ENCODE measurements around the gene SMC1B. TPM values are rescaled to one million over a fixed set of nuclear protein-coding genes. Genes with fewer than 3 reads are reported as not detected.
"Not testable (repeated sequence)": the region's sequence is repeated elsewhere in the genome, so short reads cannot be mapped to it uniquely, and the experiment has no call there.

Gene SMC1B
- total RNA-seq, 1 donor from 2014 or later, result not detected

DNA sequence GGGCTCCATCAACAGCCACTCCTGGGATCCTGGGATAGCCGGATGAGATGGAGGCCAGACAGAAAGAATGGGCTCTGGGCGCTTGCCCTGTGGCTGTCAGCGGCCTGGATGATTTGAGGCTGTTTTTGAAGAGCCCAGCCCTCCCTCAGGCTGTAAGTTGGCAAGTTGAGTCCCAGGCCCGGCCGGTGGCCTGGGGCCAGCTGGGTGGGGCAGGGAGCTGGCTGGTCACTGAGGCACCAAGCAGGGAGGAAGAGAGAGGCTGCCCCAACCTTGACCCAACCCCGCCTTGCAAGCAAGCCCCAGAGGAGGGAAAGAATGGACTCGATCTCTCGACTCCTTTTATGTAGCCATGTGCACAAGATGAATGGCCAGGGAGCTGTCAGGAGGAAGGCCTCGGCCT lies 35.0 kb upstream of the SMC1B start:
- intact Hi-C loops (cut with DNase I), result no loop called here
- ATAC-seq (ENCODE audit: poor library complexity), result peak; percentile 82
- peak; percentile 91 for DNase-seq

DNA sequence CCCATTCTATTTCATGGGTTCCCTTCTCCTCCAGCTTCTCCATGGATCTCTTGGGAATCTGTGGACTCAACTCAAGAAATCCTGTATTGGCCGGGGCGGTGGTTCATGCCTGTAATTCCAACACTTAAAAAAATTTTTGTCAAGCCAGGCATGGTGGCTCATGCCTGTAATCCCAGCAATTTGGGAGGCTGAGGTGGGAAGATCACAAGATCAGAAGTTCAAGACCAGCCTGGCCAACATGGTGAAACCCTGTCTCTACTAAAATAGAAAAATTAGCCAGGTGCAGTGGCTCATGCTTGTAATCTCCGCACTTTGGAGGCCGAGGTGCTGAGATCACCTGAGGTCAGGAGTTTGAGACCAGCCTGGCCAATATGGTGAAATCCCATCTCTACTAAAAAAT lies 34.2 kb upstream of the SMC1B start:
- intact Hi-C loops (cut with DNase I); ATAC-seq (ENCODE audit: poor library complexity): not testable (repeated sequence)
- DNase-seq, result peak; percentile 9

DNA sequence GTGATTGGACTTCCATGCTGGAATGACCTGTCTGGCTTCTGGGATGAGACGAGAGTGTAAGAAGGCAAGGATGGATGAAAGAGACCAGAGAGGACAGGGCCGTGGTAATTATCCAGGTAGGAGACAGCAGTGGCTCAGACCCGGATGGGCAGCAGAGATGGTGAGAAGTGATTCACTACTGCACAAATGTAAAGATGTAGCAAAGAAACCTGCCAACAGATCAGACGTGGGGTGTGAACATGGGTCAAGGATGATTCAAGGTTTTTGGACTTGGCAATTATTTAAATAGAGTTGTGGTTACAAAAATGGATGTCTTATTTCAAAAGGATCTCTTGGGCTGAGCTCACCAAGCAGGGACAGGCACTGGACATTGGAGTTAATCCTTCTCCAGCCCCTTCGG lies 32.8 kb upstream of the SMC1B start:
- ATAC-seq (ENCODE audit: poor library complexity) (no peak), DNase-seq (peak; percentile 30)
- intact Hi-C loops (cut with DNase I), result no loop called here

DNA sequence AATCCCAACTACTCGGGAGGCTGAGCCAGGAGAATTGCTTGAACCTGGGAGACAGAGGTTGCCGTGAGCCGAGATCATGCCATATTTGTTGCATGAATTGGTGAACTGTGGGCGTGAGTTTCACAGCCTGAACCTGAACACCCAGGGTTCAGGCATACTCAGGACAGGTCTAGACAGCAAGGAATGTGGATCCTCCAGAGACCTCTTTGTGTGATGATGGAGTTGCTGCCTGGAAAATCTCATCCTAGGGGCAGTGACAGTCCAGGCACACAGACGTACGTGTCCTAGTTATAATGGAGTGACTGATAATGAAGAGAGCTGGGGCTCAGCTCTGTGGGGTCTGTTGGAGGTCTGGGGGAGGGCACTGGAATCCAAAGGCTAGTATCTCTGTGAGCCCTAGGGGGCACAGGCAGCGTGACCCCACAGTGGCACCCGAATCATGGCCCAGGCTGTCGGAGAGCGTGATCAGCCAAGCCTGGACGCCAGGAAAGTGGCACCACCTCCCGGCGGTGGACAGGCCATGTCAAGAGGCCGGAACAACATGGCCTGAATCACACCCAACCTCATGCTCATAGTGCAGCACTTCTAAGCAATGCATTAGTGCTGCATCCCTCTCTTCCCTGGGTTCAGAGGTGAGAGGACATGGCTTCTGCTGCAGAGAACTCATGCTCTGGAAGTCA lies 31.8 kb upstream of the SMC1B start:
- intact Hi-C loops (cut with DNase I), result no loop called here
- no peak for ATAC-seq (ENCODE audit: poor library complexity)

DNA sequence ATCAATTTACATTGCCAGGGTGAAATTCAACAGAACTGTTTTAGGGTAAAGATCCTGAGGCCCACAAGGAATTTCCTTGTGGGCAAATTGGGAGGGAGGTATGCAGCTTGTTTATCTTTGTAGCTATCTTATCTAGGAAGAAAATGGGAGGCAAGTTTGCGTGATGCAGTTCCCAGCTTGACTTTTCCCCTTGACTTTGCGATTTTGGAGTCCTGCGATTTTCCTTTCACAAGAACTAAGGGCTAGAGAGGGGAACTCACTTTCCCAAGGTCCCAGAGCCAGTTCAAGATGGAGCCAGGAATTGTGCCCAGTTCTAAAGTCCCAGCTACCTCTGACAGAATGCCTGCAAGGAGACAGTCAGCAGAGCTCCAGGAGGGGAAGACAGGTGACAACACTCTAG lies 30.8 kb upstream of the SMC1B start:
- intact Hi-C loops (cut with DNase I), result no loop called here
- DNase-seq (no peak), ATAC-seq (ENCODE audit: poor library complexity) (no peak)

More for the DNA sequence above, 31.8 kb upstream of the SMC1B start:
- peak; percentile 27 for DNase-seq

DNA sequence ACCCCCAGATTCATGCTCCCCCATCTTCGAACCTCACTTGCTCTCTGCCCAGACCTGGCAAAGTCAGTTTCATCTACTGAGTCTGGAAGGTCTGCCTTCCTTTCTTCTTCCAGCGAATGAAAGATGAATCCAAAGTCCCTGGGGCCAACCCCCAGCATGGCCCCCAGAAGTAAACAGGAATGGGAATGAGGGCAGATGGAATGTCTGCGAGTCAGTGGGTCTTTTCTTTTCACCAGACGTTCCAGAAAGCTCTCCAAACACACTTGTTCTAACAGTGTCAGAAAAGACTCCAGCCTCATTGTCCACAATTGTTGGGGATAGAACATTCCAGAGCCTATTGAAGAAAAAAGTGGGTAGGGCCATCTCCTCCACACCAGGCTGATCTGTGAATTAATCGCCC lies 28.7 kb upstream of the SMC1B start:
- intact Hi-C loops (cut with DNase I), result no loop called here
- DNase-seq, result no peak
- ATAC-seq (ENCODE audit: poor library complexity), result no peak

DNA sequence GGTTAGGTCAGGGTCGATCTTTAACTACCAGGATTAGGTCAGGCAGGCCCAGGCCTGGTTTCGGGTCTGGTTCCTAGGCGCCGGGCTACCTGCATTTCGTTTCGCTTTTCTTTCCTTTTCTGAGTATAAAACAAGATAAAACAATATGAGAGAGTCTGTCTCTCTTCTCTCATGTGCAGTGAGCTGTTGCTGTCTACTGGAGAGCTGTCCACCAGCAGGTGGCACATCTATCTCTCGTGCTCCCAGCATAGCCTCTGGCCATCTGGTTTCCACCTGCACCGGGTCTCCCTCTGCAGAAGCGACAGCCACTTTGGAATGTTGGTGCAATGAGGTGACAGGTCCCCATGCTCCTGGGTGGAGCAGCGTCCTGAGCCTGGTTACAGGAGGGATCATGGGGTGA lies 27.7 kb upstream of the SMC1B start:
- ATAC-seq (ENCODE audit: poor library complexity), result peak; percentile 96
- intact Hi-C loops (cut with DNase I), result loop anchor here (2.0 kb wide), 1 partner anchor 112 kb away; no protein-coding TSS in a partner anchor
- DNase-seq, result peak; percentile 76

DNA sequence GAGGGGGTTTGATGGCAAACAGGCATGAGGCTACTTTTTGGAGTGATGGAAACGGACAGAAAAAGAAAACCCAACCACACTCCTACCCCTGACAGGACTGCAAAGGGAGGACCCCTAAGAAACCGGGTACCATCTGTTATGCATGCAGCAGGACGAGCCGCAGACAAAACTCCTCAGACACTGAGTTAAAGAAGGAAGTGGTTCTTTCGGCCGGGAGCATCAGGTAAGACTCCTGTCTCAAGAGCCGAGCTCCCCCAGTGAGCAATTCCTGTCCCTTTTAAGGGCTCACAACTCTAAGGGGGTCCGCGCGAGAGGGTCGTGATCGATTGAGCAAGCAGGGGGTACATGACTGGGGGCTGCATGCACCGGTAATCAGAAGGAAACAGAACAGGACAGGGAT lies 27.3 kb upstream of the SMC1B start:
- not testable (repeated sequence) for ATAC-seq (ENCODE audit: poor library complexity); DNase-seq
- intact Hi-C loops (cut with DNase I), result loop anchor here (2.0 kb wide), 1 partner anchor 112 kb away; no protein-coding TSS in a partner anchor

DNA sequence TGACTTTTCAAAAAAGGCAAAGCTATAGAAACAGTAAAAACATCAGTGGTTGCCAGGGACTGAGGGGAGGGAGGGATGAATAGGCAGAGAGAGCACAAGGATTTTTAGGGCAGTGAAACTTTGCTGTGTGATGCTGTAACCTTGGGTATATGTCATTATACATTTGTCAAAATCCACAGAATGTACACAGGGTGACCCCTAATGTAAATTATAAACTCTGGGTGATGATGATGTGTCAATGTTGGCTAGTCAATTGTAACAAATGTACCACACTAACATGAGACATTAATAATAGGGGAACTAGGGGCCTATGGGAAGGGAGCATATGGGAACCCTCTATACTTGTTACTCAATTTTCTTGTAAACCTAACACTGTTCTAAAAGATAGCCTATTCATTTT lies 24.9 kb upstream of the SMC1B start:
- ATAC-seq (ENCODE audit: poor library complexity) (no peak), DNase-seq (no peak)
- intact Hi-C loops (cut with DNase I), result no loop called here

DNA sequence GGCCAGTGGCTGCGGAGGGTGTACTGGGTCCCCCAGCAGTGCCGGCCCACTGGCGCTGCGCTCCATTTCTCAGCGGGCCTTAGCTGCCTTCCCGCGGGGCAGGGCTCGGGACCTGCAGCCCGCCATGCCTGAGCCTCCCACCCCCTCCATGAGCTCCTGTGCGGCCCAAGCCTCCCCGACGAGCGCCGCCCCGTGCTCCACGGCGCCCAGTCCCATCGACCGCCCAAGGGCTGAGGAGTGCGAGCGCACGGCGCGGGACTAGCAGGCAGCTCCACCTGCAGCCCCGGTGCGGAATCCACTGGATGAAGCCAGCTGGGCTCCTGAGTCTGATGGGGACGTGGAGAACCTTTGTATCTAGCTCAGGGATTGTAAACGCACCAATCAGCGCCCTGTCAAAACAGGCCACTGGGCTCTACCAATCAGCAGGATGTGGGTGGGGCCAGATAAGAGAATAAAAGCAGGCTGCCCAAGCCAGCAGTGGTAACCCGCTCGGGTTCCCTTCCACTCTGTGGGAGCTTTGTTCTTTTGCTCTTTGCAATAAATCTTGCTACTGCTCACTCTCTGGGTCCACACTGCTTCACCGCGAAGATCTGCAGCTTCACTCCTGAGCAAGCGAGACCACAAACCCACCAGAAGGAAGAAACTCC lies 23.6 kb upstream of the SMC1B start:
- DNase-seq; ATAC-seq (ENCODE audit: poor library complexity); intact Hi-C loops (cut with DNase I): not testable (repeated sequence)

DNA sequence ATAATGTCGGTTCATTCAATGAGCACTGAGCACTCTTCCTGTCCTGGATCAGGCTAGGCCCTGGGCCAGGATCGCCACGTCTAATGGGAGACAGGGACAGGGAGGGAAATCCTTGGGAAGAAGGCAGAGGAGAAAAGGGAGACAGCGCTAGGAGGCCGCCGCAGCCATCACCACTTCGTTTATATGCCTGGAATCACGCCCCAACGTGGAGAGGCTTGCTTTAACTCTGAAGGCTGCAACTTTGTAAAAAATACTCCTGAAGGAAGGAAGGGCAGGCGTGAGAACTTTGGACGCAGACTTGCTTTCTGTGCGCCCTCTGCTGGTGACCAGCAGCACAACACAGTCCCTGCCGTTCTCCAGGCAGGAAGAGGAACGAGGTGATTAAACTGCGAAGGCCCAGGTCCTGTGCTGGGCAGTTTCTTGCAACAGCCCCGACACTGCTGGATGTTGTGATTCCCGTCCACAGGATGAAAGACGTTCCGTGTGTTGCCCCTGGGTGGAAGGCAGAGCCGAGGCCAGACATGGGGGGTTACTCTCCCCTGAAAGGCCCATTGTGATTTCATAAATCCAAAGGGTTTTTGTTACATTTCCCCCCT lies 22.2 kb upstream of the SMC1B start:
- DNase-seq (peak; percentile 92), ATAC-seq (ENCODE audit: poor library complexity) (peak; percentile 96)
- intact Hi-C loops (cut with DNase I), result loop anchor here (2.0 kb wide), 1 partner anchor 163 kb away; no protein-coding TSS in a partner anchor

DNA sequence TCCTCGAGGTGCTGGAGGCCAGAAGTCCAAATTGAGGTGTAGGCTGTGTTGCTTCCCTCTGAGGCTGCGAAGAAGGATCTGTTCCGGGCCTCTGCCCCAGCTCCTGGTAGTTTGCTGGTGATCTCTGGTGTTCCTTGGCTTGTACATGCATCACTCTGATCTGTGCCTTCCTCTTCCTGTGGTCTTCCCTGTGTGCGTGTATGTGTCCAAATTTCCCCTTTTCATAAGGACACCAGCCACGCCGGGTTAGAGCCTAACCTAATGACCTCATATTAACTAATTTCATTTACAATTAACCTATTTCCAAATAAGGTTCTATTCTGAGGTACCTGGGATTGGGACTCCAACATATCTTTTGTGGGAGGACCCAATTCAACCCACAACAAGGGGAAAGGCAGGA lies 21.6 kb upstream of the SMC1B start:
- DNase-seq, result peak; percentile 10
- intact Hi-C loops (cut with DNase I), result loop anchor here (2.0 kb wide), 1 partner anchor 162 kb away; no protein-coding TSS in a partner anchor
- ATAC-seq (ENCODE audit: poor library complexity), result peak; percentile 17

DNA sequence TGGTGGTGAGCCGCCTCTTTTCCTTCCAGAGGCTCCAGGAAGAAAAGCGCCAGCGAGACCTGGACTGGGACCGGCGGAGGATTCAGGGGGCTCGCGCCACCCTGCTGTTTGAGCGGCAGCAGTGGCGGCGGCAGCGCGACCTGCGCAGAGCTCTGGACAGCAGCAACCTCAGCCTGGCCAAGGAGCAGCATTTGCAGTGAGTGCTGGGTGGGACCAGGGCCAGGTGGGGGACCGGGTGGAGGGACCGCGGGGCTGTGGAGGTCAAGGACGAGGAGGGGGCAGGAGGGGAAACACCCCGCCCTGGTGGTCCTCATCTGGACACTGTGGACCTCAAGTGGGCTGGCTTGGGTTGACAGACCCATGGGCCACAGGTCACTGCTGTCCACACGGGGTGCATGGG lies 17.5 kb upstream of the SMC1B start:
- DNase-seq, result peak; percentile 20
- intact Hi-C loops (cut with DNase I), result no loop called here
- no peak for ATAC-seq (ENCODE audit: poor library complexity)

DNA sequence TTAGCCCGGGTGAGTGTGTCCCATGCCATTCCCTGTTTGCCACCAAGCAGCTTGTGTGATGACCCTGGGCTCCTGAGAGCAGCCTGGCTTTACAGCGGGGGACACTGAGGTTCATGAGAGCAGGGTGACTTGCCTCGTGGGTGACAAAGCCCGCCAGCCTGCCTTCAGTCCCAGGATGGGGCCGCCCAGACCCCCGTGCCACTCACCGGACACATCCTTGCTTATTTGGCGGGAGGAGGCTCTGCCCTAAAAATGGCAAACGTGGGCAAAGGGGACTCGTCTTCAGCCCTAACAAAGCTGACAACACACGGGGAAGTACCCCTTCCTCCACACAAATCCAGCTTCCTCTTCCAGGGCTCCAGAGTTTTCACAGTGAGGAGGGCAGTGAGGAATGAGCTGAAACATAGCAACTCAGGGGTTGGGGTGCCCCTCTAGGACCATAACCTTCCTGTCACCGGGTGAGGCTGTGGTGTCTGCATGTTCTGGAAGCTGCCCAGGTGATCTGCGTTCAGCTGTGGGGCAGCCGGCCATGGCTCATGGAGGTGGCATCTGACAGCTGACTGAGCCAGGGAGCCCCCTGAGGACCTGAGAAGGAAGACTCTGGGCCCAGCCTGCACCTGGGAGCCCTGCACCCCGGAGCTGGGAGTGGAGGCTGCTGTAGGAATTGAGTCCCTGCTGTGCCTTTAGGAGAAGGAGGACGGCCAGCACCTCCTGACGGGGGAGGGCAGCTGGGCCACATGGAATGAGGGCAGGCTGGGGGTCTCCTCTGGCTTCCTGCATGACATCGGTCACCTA lies 16.8 kb upstream of the SMC1B start:
- DNase-seq (peak; percentile 42), ATAC-seq (ENCODE audit: poor library complexity) (no peak)
- intact Hi-C loops (cut with DNase I), result no loop called here

DNA sequence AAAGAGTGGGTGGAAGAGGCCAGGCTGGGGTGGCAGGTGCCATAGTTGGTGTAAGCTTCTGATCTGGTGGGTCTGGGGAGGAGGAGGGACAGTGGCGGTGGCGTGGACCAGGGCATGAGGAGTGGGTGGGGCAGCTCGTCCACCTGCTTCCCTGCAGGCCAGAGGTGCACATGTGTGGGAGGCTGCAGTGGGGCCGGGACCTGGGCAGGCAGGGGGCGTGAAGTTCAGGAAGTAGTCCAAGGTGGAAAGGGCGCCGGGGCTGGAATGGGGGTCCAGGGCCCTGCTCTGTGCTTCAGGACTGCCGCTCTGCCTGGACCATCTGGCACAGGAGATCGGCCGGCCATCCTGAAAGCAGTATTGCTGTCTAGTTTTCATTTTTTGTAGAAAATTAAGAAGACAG lies 16.0 kb upstream of the SMC1B start:
- ATAC-seq (ENCODE audit: poor library complexity), result no peak

DNA sequence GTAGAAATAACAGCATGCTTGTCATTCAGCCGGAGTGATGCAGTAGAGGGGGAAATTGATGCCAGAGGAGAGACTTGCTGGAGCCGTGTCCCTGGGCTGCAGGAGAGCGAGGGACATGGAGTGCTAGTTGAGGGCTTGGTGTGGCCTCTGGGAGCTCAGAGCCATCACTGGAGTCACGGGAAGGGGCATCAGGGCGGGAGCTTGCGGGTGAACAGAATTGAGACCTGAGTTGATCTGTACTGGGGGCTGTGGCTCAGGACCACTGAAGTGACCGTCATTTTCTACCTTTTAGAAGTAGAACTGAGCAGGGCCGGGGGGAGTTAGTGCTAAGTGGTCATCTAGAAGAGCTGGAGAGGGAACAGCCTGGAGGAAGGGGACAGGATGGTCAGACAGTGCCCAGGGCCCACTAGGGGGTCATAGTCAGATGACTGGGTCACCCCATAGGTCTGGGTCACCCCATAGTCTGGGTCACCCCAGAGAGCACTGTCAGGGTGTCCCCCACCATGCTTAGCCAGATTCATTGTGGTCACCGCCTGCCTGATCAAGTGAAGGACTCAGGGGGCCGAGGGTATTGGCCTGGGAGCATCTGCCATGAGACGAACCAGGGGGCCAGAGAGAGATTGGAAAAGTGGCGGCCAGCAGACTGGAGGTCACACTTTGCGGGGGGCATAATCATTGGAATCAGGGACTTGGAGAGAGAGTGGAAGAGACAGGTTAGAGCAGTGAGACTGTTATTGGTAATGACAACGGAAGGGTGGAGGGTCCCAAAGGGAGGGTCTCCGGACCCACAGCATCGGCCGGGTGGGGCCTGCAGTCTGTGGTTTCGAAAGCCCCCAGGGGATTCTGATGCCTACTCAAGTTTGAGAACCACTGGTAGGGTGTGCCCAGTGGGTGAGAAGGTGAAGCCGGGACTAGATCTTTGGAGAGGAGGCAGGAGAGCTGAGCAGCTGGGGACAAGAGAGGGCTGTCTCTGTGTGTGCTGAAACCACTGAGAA lies 15.3 kb upstream of the SMC1B start:
- DNase-seq, result no peak

More for the DNA sequence above, 16.0 kb upstream of the SMC1B start:
- intact Hi-C loops (cut with DNase I), result no loop called here
- no peak for DNase-seq

DNA sequence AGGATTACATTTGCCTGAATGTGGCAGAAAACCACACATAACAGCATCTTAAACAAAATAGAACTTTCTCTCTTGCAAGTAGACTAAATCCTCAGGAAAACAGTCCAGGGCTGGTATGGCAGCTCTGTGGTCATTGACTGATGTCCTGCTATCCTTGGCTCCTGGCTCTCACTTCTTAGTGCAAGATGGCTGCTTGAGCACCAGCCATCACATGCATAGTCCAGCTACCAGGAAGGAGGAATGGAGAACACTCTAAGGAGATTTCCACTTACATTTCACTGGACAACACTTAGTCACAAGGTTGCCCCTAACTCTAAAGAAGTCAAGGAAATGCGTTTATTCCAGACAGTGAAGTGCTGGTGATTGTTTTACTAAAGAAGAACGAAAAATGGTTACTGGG lies 13.7 kb upstream of the SMC1B start:
- intact Hi-C loops (cut with DNase I), result no loop called here
- DNase-seq (no peak), ATAC-seq (ENCODE audit: poor library complexity) (no peak)

More for the DNA sequence above, 15.3 kb upstream of the SMC1B start:
- no peak for ATAC-seq (ENCODE audit: poor library complexity)
- intact Hi-C loops (cut with DNase I), result no loop called here

DNA sequence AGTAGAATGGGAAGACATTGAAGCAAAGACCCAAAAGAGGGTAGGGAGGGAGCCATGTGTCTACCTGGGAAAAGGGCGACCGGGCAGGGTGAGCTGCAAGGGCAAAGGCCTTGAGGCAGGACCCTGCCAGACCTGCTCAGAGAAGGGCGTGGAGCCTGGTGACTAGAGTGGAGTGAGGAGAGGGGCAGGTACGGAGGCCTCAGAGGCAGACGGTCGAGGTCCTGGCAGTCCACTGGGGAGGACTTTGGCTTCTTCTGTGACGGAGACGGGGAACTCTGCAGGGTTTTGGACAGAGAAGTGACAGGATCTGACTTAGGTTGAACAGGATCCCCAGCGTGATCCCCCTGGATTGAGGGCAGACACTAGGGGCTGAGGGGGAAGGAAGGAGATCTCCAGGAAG lies 13.0 kb upstream of the SMC1B start:
- intact Hi-C loops (cut with DNase I), result no loop called here
- DNase-seq (no peak), ATAC-seq (ENCODE audit: poor library complexity) (no peak)

All from Right ventricle myocardium superior (tissue), 1 donor.